Vein endothelial cell (primary cell): Measurements from ENCODE around the gene KLRG1. TPM values are rescaled to one million over a fixed set of nuclear protein-coding genes. Genes with fewer than 3 reads are reported as not detected.

ENCODE experiments used
- total RNA-seq: library from RNA; depleted of rRNA; stranded (reverse); fragments of >200 nt; gene quantifications from 2 replicates; pipeline ENCODE4 v1.2.3, GENCODE V29; 2012

The KLRG1 gene
- 0.38 and 1.3 TPM in 2 replicates for total RNA-seq

GRCh38 chr12:8989413-8989812 is at the start of gene KLRG1:
Gene KLRG1, plus strand, starts transcription at chr12:8989546. Its CDS starts 90 bp downstream, at chr12:8989636.

GRCh38 chr12:8949342-8950220 is 39.8 kb upstream of the KLRG1 start, which contains the start of gene M6PR:
Gene M6PR, minus strand, starts transcription at chr12:8949645. Its CDS starts 3,241 bp downstream, at chr12:8946404.

Other genes with a start within 250 kb of the KLRG1 start
- not detected in 2 replicates for gene A2ML1, start 166.9 kb upstream of the KLRG1 start, total RNA-seq
- gene PHC1, start 75.0 kb upstream of the KLRG1 start, total RNA-seq = 13.0 and 20.6 TPM in 2 replicates
- 91.1 and 118 TPM in 2 replicates for gene M6PR, start 39.9 kb upstream of the KLRG1 start, total RNA-seq
- 24.5 and 37.6 TPM in 2 replicates for gene A2M, start 126.4 kb downstream of the KLRG1 start, total RNA-seq
- 0.98 and 1.1 TPM in 2 replicates for gene PZP, start 218.8 kb downstream of the KLRG1 start, total RNA-seq